Mesothelial cell of epicardium (in vitro differentiated cells): Measurements from ENCODE around the gene RALGDS. TPM values are rescaled to one million over a fixed set of nuclear protein-coding genes. Genes with fewer than 3 reads are reported as not detected.

Experiments used
- DNase-seq, 2 experiments: peaks; one replicate each; pipeline ENCODE4 v3.0.0; 2021; ENCODE audit warnings: low spot score in 2 of 2; ENCODE audit not compliant: unreplicated experiment in 2 of 2
- H3K27ac Mint-ChIP-seq: 2 replicates; pipeline ENCODE4 v1.8.0; 2021; ENCODE audit warnings: mixed read lengths
- H3K27me3 Mint-ChIP-seq: 2 replicates; pipeline ENCODE4 v1.8.0; 2021; ENCODE audit warnings: low read depth, mixed read lengths
- H3K36me3 Mint-ChIP-seq: 2 replicates; pipeline ENCODE4 v1.8.0; 2021; ENCODE audit warnings: mixed read lengths
- H3K4me1 Mint-ChIP-seq: 2 replicates; pipeline ENCODE4 v1.8.0; 2021; ENCODE audit warnings: mixed read lengths
- H3K4me3 Mint-ChIP-seq: 2 replicates; pipeline ENCODE4 v1.8.0; 2021; ENCODE audit warnings: mild to moderate bottlenecking, moderate library complexity, mixed read lengths
- H3K9me3 Mint-ChIP-seq: 2 replicates; pipeline ENCODE4 v1.8.0; 2021; ENCODE audit warnings: mixed read lengths
- total RNA-seq: library from RNA; stranded (reverse); gene quantifications from 3 replicates; pipeline ENCODE4 v1.2.1, GENCODE V29; 2021
- TF ChIP-seq, protein P1 (sequence below): fragments of 200-600 bp; sonication (generic); IDR thresholded peaks from one replicate; pipeline ENCODE4 v1.5.0; 2021; ENCODE audit warnings: antibody characterized with exemption; ENCODE audit not compliant: unreplicated experiment

RALGDS gene
- total RNA-seq, 1 donor from 2014 or later = 83.5 TPM

DNA sequence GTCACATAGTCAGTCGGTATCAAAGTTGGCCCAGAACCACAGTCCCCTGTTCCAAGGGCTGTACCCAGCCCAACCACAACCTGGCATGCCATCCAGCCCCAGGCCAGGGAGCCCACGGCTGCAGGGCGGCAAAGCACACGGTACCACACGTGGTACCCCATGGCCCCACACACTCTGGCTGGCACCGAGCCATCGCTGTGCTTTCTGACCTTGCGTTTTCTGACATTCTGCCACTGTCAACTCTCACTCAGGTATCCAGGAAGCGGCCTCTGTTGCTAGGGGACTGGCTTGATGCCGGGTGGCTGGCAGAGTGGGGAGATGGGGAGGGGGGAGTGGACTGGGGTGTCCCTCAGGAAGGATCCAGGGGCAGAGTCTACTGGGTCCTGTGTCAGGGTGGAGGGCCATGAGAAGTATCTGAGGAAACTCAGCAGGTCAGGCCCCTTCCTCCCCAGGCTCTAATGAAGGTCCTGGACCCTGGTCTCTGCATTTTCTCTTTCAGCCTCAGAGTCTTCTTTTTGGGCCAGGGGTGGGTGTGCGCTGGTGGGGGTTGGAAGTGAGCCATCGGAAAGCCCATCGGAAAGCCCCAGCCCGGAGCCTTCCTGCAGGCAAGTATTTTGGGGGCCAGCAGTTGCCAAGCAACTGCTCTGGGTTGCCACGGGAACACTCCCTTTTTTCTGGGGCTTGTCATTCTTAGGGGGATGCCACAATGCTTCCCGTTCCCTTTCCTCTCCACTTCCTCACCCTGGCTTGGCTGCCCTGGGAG is 21.0 kb upstream of the RALGDS start:
- Mint-ChIP-seq H3K27ac (no peak overlapping the region), H3K36me3 (peaks cover 2% of the 10 kb centered on the region), H3K27me3 (no peaks in the 10 kb centered on the region), H3K9me3 (no peaks in the 10 kb centered on the region), H3K4me1 (peaks cover 34% of the 10 kb centered on the region), H3K4me3 (no peak overlapping the region)
- TF ChIP-seq, protein P1, sequence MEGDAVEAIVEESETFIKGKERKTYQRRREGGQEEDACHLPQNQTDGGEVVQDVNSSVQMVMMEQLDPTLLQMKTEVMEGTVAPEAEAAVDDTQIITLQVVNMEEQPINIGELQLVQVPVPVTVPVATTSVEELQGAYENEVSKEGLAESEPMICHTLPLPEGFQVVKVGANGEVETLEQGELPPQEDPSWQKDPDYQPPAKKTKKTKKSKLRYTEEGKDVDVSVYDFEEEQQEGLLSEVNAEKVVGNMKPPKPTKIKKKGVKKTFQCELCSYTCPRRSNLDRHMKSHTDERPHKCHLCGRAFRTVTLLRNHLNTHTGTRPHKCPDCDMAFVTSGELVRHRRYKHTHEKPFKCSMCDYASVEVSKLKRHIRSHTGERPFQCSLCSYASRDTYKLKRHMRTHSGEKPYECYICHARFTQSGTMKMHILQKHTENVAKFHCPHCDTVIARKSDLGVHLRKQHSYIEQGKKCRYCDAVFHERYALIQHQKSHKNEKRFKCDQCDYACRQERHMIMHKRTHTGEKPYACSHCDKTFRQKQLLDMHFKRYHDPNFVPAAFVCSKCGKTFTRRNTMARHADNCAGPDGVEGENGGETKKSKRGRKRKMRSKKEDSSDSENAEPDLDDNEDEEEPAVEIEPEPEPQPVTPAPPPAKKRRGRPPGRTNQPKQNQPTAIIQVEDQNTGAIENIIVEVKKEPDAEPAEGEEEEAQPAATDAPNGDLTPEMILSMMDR = no peak
- no peak for DNase-seq

DNA sequence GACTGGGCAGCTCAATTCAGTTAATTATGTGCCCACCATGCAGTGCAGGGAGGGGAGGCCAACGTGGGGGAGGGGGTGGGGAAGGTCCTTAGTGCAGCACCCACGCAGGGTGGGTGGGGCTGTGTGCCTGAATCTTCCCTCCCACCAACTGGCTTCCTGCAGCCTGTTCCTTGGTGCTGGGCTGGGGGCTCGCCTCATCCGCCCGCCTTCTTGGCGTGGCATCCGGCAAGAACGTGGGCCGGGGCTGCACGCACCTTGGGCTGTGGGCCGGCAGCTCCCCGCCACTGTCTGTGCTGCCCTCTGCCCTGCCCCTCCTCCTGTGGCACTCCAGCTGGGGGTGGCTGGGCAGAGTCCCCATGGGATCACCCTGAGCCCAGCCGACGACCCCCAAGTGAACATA is 19.6 kb upstream of the RALGDS start:
- no peaks in the 10 kb centered on the region for H3K9me3 Mint-ChIP-seq
- peaks cover 31% of the 10 kb centered on the region for H3K4me1 Mint-ChIP-seq
- TF ChIP-seq, protein P1 = no peak
- DNase-seq = no peak
- peaks cover 2% of the 10 kb centered on the region for H3K36me3 Mint-ChIP-seq
- H3K27ac Mint-ChIP-seq = no peak overlapping the region
- H3K4me3 Mint-ChIP-seq = no peak overlapping the region
- no peaks in the 10 kb centered on the region for H3K27me3 Mint-ChIP-seq

DNA sequence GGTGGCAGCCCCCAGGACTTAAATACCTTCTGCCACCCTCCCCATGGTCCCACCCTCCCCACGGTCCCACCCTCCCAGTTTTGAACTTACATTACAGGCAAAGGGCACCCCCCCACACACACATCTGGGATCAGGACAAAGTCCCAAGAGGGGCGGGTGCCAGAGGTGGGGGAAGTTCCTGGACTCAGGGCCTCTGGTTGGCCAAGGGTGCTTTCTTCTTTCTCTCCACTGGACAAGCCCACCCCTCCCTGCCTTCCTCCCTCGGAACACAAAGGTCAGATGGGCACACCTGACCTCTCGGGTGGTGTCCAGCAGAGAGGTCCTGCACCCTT is 19.1 kb upstream of the RALGDS start:
- H3K4me1 Mint-ChIP-seq = peaks cover 28% of the 10 kb centered on the region
- H3K27ac Mint-ChIP-seq = no peak overlapping the region
- no peaks in the 10 kb centered on the region for H3K9me3 Mint-ChIP-seq
- TF ChIP-seq, protein P1 = no peak
- H3K36me3 Mint-ChIP-seq = peaks cover 2% of the 10 kb centered on the region
- no peak overlapping the region for H3K4me3 Mint-ChIP-seq
- no peak for DNase-seq
- H3K27me3 Mint-ChIP-seq = no peaks in the 10 kb centered on the region

DNA sequence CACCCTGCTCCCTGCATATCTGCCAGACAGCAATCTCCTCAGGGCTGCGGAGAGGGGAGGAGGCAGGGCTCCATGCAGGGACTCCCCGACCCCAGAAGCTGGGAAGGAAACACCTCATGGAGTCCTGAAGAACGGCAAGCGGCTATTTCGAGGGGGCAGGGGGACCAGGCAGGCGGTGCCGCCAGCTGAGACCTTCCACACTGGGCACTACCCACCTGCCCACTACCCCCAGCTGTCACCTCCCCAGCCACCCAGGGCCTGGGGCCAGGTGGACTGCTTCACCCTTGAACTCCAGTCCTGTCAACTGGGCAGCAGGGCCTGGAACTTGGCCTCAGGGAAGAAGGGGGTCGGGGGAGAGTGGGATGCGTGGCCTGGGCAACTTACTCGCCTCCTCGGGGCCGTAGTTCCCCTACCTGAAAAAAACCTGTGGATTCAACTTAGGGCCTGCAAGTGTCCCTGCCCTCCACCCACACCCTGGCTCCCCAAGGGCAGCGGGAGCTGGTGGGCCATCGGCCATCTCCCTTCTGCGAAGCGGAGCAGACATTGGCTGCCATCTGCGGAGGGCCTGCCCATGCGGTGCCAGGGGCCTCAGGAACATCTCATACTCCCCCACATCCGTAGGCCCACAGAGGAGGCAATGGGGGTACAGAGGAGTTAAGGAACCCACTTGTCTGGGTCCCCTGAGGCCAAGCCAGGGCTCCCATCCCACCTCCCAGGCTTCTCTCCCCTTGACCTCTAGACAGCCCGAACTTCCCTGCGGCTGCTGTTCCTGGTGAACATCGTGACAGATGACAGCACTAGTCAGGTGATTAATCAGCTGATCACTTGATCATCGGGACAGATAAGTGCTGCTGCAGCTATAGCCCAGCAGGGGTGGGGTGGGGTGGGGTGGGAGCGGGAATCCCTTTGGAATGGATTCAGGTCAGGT is 18.5 kb upstream of the RALGDS start:
- peaks cover 24% of the 10 kb centered on the region for H3K4me1 Mint-ChIP-seq
- DNase-seq = no peak
- peaks cover 2% of the 10 kb centered on the region for H3K36me3 Mint-ChIP-seq
- H3K4me3 Mint-ChIP-seq = no peak overlapping the region
- H3K27ac Mint-ChIP-seq = no peak overlapping the region
- TF ChIP-seq, protein P1 = no peak
- H3K27me3 Mint-ChIP-seq = no peaks in the 10 kb centered on the region
- no peaks in the 10 kb centered on the region for H3K9me3 Mint-ChIP-seq

DNA sequence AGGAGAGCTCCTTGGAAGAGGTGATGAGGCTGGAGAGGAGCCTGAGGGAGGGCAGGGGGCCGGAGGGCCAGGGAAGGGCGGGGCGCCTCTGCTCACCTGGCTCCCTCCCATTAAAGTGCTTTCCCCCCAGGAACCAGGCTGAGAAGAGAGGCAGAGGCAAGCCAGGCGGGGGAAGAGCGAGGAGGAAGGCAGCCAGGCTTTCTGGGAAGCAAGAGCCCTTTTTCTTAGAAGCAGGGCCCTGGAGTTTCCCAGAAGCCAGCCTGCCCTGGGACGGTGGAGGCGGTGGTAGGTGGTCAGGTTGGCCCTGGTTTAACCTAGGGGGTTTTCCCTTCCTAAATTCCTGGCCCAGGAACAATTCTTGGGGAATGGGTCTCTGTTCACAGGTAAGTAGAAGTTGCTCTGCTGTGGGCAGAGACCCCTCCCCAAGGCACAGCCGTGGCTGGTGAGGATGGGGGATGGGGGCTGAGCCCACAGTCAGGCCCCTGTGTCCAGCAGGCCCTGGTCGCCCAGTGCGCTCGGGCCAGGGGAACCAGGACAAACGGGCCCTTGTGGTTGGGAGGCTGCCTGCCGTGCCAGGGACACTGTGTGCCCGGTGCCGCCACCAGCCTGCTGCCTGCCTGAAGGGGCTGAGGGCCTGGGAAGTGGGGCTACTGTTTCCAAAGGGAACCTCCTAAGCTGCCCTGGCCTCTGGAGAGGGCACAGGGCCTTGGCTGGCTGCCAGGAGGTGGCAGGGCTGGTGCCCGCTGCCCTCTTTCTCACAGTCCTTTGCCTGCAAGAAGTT is 16.6 kb upstream of the RALGDS start:
- H3K4me3 Mint-ChIP-seq = no peak overlapping the region
- no peaks in the 10 kb centered on the region for H3K27me3 Mint-ChIP-seq
- H3K9me3 Mint-ChIP-seq = no peaks in the 10 kb centered on the region
- peaks cover 17% of the 10 kb centered on the region for H3K4me1 Mint-ChIP-seq
- H3K36me3 Mint-ChIP-seq = peaks cover 2% of the 10 kb centered on the region
- no peak for DNase-seq
- TF ChIP-seq, protein P1 = no peak
- H3K27ac Mint-ChIP-seq = no peak overlapping the region
